Heart left ventricle (tissue), 16 donors: ENCODE data around the gene MAP7D1. TPM values are rescaled to one million over a fixed set of nuclear protein-coding genes. Genes with fewer than 3 reads are reported as not detected.

Experiments
- ATAC-seq, 4 donors: fragments of 200-7000 bp; cut with Tn5 transposase; one replicate each; pipeline ENCODE4 v1.9.1; 2020 to 2022; ENCODE audit warnings: moderate library complexity in 4 of 4, mild to moderate bottlenecking in 3 of 4, moderate number of reproducible peaks in 1 of 4
- DNase-seq, 5 donors: peaks; one replicate each; pipeline ENCODE4 v3.0.0-alpha.2; 2020
- H3K27ac ChIP-seq, 12 donors: fragments of 200-600 bp; sonication (generic) in 4 of 12; one replicate each; pipeline versions ENCODE4 v1.5.0 to v1.8.0; 2016 to 2022; ENCODE audit warnings: mild to moderate bottlenecking in 2 of 12
- H3K27me3 ChIP-seq, 9 donors: fragments of 200-600 bp; sonication (generic) in 2 of 9; one replicate each; pipeline versions ENCODE4 v1.5.1 to v1.8.0; 2016 to 2022; ENCODE audit warnings: mild to moderate bottlenecking in 3 of 9
- H3K36me3 ChIP-seq, 9 donors: fragments of 200-600 bp; sonication (generic) in 2 of 9; one replicate each; pipeline versions ENCODE4 v1.5.0 to v1.8.0; 2018 to 2022; ENCODE audit warnings: mild to moderate bottlenecking in 2 of 9
- H3K4me1 ChIP-seq, 12 donors: fragments of 200-600 bp; sonication (generic) in 4 of 12; one replicate each; pipeline versions ENCODE4 v1.5.0 to v1.8.0; 2016 to 2022; ENCODE audit warnings: mild to moderate bottlenecking in 3 of 12
- H3K4me3 ChIP-seq, 12 donors: fragments of 200-600 bp; sonication (generic) in 4 of 12; one replicate each; pipeline versions ENCODE4 v1.5.0 to v1.8.0; 2017 to 2022; ENCODE audit warnings: mild to moderate bottlenecking in 9 of 12, moderate library complexity in 4 of 12
- H3K9me3 ChIP-seq, 12 donors: fragments of 200-600 bp; sonication (generic) in 4 of 12; one replicate each; pipeline versions ENCODE4 v1.5.0 to v1.8.0; 2016 to 2022; ENCODE audit warnings: mild to moderate bottlenecking in 1 of 12
- POLR2A ChIP-seq, 2 donors: fragments of 450-650 bp; IDR thresholded peaks; one replicate each; pipeline ENCODE4 v1.6.1; 2017; ENCODE audit warnings: antibody characterized with exemption in 2 of 2, mild to moderate bottlenecking in 2 of 2, moderate library complexity in 2 of 2
- WGBS, 4 donors: extraction: QIAGEN DNeasy Blood & Tissue Kit in 2 of 4; methylation state at CpG; one replicate each; pipeline versions ENCODE4 v1.1.5 to v1.1.7; 2013 to 2018; 5-methylcytosine and 5-hydroxymethylcytosine counted together
- intact Hi-C, 10 donors: fragments of 100-400 bp; cut with DNase I; formaldehyde crosslinking; loops; one replicate each; pipeline versions ENCODE4 v1.11.1 to v1.14.2; 2022
- polyA plus RNA-seq, 2 donors: library from polyadenylated mRNA; stranded (reverse); fragments of 200-250 nt; gene quantifications; one replicate each; pipeline ENCODE4 v1.2.3, GENCODE V29; 2013
- total RNA-seq, 9 donors: library from RNA; depleted of rRNA in 2 of 9; stranded (reverse); fragments of >200 nt in 2 of 9; fragmentation: NEBNext Ultra II Directional in 3 of 9; extraction: Animal tissue kit (Norgen Biotek cat#: 25700) in 3 of 9; gene quantifications; one replicate each; pipeline versions ENCODE4 v1.1.0 to v1.2.4, GENCODE V29; 2016 to 2023
- TF ChIP-seq, protein P1 (sequence below), 12 donors: fragments of 200-600 bp; sonication (generic) in 4 of 12; IDR thresholded peaks; one replicate each; pipeline versions ENCODE4 v1.5.0 to v1.8.0; 2018 to 2022; ENCODE audit warnings: antibody characterized with exemption in 12 of 12, mild to moderate bottlenecking in 5 of 12
- donor health status: ischemic (EF 13 %, LVEDD 7.1; RV severe dilation, severe dysfunction).
- donor health status: healthy with polysubstance abuse.
- donor health status: DM: no; HTN: yes; CAD: no.
- donor health status: DM: no; HTN: no; CAD: no.
- donor health status: ischemic (EF 25% LVEDD 6.9; RV normal size, moderate dysfunction).
- donor health status: ischemic (EF 25% LVEDD 5.7; RV mildly dilated, moderate dysfunction).
- donor health status: healthy.
- donor health status: DM: yes; HTN: yes; CAD: no.
- donor health status: ischemic (EF 35%, LVEDD 5.7; RV mildly dilated, moderate dysfunction).
- donor health status: nonischemic (EF 11% LVEDD 7.7; RV severe dilation, severe dysfunction).
- donor health status: DM: yes; HTN: yes; CAD: no.
- donor health status: PGD.
- donor health status: ischemic (EF 29% LVEDD 5.4; RV normal size, mild dysfunction).
- donor health status: nonischemic (EF 23%, LVEDD 6.1; RV moderate dilation, normal function).

The MAP7D1 gene
- total and polyA plus RNA-seq, 11 donors: 236 to 706 (median 328) TPM

DNA sequence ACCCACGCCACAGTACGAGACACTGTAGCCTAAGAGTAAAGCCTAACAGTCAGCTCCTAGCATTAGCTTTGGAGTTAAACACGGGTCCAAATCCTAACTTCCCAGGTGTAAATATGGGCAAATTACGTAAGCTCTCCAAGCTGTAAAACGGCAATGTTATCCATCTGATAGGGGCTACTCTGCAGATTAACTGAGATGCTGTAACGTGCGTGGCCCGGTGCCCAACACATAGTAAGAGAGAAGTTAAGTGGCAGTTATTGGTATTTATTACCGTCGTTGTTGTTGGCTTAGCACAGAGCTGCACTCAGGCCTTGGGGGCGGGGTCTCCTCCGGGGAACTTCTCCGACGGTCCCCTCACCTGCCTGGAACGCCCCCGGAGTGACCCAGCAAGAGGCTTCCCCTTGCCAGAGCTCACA lies 7.1 kb upstream of the MAP7D1 start:
- no peaks in the 10 kb centered on the region for H3K27me3 ChIP-seq
- H3K27ac ChIP-seq: peak overlapping the region; percentile 29 to 97 (median 92)
- ATAC-seq (no peak), DNase-seq (no peak)
- no peak for TF ChIP-seq POLR2A (IDR thresholded peaks at IDR 0.05)
- TF ChIP-seq, protein P1, sequence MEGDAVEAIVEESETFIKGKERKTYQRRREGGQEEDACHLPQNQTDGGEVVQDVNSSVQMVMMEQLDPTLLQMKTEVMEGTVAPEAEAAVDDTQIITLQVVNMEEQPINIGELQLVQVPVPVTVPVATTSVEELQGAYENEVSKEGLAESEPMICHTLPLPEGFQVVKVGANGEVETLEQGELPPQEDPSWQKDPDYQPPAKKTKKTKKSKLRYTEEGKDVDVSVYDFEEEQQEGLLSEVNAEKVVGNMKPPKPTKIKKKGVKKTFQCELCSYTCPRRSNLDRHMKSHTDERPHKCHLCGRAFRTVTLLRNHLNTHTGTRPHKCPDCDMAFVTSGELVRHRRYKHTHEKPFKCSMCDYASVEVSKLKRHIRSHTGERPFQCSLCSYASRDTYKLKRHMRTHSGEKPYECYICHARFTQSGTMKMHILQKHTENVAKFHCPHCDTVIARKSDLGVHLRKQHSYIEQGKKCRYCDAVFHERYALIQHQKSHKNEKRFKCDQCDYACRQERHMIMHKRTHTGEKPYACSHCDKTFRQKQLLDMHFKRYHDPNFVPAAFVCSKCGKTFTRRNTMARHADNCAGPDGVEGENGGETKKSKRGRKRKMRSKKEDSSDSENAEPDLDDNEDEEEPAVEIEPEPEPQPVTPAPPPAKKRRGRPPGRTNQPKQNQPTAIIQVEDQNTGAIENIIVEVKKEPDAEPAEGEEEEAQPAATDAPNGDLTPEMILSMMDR (IDR thresholded peaks at IDR 0.05): no peak
- H3K36me3 ChIP-seq: peaks cover 0 to 7% (median 0%) of the 10 kb centered on the region in 9 donors
- WGBS, 4 donors: 0 to 2% (median 1%) methylated on average over 15 to 16 of the region's 16 CpGs
- H3K4me3 ChIP-seq: peak overlapping the region; percentile 57 to 98 (median 84)
- no peaks in the 10 kb centered on the region for H3K9me3 ChIP-seq
- H3K4me1 ChIP-seq: peaks cover 7 to 59% (median 47%) of the 10 kb centered on the region in 12 donors
- intact Hi-C loops: loop anchor here in 7 of 10 donors (1.0 to 2.0 kb wide), 7 partner anchors 39 to 272 kb away; partner anchors contain the start of gene THRAP3 (in 1 of the 7)

DNA sequence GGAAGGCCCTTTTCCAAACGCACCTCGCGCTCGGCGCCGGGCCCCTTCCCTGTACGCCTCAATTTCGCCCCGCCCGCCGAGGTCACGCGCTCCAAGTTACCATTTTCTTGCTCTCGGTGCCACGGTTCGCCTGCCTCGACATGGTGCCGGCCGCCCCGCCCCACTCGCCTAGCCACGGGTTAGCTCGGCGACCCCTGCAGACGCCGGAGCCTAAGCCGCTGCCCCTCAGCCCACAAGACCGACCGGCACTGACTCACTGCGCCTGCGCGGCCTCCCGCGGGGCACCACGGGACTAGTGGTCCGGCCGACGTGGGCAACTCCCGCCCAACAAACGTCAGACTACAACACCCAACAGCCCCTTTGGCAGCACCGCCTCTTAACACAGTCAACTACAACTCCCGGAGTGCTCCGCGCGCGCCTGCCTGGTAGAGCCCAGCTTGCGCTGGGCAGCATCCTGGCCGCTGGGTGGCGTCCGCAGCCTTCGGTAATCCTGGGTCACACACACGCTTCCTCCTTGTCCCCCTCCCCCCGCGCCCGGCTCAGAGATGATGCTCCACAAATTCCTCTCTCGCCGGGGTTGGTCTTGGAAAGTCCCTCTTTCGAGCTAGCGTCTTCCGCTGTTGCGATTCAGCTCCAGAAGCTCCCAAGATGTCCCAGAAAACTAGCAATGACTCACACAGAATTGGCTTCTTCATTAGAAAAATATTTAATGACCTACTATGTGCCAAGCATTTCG lies 6.6 kb upstream of the MAP7D1 start, which contains the start of gene TRAPPC3:
TSS of gene TRAPPC3 (minus strand) at position 250 of the 736 bp plus-strand sequence. CDS start at position 142, 108 bp downstream.
- H3K4me1 ChIP-seq: peaks cover 7 to 62% (median 48%) of the 10 kb centered on the region in 12 donors
- DNase-seq: peak; percentile 100
- H3K27me3 ChIP-seq: no peaks in the 10 kb centered on the region
- H3K4me3 ChIP-seq: peak within 1 kb of the TSS; percentile 57 to 98 (median 84)
- WGBS, 4 donors: 1% methylated on average over 34 to 62 of the region's 62 CpGs
- ATAC-seq: peak; percentile 90 to 95 (median 92)
- TF ChIP-seq POLR2A (IDR thresholded peaks at IDR 0.05): peak in 1 of 2 donors; percentile 93
- TF ChIP-seq, protein P1 (IDR thresholded peaks at IDR 0.05): peak; percentile 88 to 100 (median 96)
- H3K9me3 ChIP-seq: no peaks in the 10 kb centered on the region
- intact Hi-C loops: loop anchor here in 7 of 10 donors (1.0 to 2.0 kb wide), 7 partner anchors 39 to 271 kb away; partner anchors contain the start of gene THRAP3 (in 1 of the 7)
- H3K36me3 ChIP-seq: peaks cover 0 to 7% (median 0%) of the 10 kb centered on the region in 9 donors
- H3K27ac ChIP-seq: peak within 1 kb of the TSS; percentile 90 to 99 (median 96)

DNA sequence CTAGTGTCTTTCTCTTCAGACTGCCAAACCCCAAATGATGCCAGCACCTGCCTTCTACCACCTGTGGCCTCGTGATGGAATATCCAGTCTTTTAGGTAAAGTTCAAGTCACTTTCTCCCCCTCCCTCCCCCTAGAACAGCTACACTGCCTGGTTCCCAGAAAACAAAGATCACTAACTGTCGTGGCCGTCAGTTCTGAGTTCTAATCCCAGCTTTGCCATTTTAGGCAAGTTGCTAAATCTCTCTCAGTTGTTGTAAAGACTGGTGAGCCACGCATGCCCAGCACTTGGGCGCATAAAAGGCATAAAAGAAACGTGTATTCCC lies 6.0 kb upstream of the MAP7D1 start:
- Histone ChIP-seq H3K36me3 (peaks cover 0 to 7% (median 0%) of the 10 kb centered on the region in 9 donors), H3K4me3 (peak overlapping the region in 6 of 12 donors; percentile 23 to 92 (median 80)), H3K27me3 (no peaks in the 10 kb centered on the region), H3K4me1 (peaks cover 9 to 67% (median 53%) of the 10 kb centered on the region in 12 donors), H3K9me3 (no peaks in the 10 kb centered on the region), H3K27ac (peak overlapping the region; percentile 89 to 99 (median 96))
- WGBS, 4 donors: 21 to 39% (median 27%) methylated on average over 6 of the region's 6 CpGs
- intact Hi-C loops: loop anchor here (1.0 to 5.0 kb wide), 12 partner anchors 37 to 271 kb away; partner anchors contain the start of gene THRAP3 (in 5 of the 10)
- TF ChIP-seq, protein P1 (IDR thresholded peaks at IDR 0.05): no peak
- TF ChIP-seq POLR2A (IDR thresholded peaks at IDR 0.05): no peak
- ATAC-seq (no peak), DNase-seq (no peak)
